Activated T-cell treated with anti-CD3 and anti-CD28 coated beads for 4 hours (primary cell): Measurements from ENCODE around the gene SLBP.
A peak's percentile ranks its signal among the peaks of the same experiment; 100 is the strongest.
"Not testable (repeated sequence)": the region's sequence is repeated elsewhere in the genome, so short reads cannot be mapped to it uniquely, and the experiment has no call there.

Experiments used
- DNase-seq: peaks from one replicate; pipeline ENCODE4 v3.0.0-alpha.2; 2020

The SLBP gene

DNA sequence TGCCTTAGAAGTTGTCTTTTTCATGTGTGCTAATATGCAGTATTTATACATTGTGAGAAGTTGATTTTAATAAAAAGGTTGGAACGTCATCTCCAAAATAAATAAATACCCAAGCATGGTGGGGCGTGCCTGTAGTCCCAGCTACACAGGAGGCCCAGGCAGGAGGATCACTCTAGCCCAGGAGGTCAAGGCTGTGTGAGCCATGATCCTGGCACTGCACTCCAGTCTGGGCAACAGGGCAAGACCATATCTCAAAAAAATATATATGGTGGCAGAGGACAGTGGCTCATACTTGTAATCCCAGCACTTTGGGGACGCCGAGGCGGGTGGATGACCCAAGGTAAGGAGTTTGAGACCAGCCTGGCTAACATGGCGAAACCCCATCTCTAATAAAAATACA lies 6.4 kb downstream of the SLBP start:
- no peak for DNase-seq

DNA sequence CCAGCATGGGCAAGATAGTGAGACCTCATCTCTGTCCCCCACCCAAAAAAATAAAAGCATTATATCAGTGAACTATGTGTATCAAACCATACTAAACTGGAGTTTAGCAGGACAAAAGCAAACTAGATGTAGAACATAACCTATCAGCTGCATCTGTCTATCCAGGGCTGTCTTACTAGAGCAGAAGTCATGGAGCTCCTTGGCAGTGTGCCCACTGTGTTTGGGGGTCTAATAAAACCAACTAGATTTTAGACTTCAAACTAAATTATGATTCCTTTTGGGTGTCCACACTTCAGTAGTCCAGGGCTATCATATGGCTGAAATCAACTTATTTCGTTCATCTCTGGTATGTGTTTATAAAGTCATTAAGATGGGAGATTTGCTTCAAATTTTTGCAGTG lies 8.3 kb downstream of the SLBP start:
- DNase-seq: no peak

GRCh38 chr4:1701671-1702070 lies 10.4 kb downstream of the SLBP start:
- DNase-seq: not testable (repeated sequence)

DNA sequence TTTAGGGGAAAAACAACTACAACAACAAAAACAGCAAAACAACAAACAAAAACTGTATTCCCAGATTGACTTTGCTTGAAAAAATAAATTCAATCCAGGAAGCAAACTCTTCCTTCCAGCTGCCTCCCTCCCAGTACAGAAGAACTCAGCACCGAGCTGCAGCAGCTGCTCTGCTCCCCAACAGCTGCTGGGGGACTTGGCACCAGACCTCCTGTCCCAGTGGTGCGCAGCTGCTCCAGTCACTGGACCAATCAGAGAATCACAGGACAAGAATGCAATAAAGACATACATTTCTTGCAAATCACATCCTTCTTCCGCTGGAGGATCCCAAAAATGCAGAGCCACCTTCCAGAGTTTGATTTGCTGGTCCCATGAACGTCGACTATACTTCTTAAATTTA lies 16.2 kb downstream of the SLBP start:
- DNase-seq: no peak

- DNase-seq: peak; percentile 68
Measured at GRCh38 chr4:1693131-1693896, 18.8 kb downstream of the SLBP start.

DNA sequence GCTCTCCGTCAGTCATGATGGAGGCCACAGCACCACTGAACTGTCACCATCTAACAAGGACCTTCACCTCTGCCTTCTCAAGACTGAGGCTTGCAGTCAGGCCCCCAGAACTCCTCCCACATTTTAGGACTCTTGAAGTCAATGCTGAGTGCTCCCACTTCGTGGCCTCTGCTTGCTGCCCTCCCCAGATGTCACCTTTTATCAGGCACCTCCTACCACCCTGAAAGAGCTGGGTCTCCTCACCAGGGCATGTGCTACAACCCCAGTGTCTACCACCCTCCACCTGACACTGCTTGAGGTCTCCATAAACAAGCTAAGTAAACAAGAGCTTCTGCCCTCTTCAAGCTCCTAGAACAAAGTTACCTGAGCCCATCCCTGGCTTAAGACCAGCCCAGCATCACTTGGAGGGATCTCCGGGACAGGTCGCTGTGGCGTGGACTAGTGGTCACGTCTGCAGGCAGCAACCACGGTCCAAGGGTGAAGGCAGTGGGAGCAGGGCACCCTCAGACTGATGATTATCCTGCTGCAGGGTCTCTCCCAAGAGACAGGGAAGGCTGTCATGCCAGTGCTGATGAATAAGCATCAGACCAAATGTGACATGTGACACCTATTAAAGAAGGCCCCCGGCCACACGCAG lies 20.3 kb downstream of the SLBP start:
- no peak for DNase-seq

DNA sequence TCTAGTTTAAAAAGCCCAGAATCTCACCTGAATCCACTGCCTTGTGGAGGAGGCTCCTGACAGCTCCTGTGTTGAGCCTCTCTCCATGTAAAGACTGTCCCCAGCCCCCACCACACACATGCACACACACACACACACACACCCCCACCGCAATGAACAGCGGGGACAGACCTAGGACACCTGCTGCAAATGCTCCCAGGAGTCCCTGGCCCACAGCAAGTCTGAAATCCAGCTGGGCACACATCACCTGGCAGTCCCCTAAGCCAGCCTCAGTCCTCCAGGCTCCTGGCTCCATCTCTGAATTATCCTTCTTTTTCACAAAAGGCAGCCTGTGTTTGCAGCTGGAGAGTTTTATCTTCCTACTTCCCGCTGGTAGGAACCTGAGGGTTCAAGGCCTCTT lies 21.4 kb downstream of the SLBP start:
- no peak for DNase-seq

- no peak for DNase-seq
Measured at GRCh38 chr4:1686440-1687036, 25.6 kb downstream of the SLBP start.

- DNase-seq: no peak
Measured at GRCh38 chr4:1685235-1686150, 26.6 kb downstream of the SLBP start.

GRCh38 chr4:1684506-1685234 lies 27.4 kb downstream of the SLBP start:
- peak; percentile 93 for DNase-seq

- DNase-seq: peak; percentile 27
Measured at GRCh38 chr4:1683736-1684505, 28.2 kb downstream of the SLBP start, which contains the start of gene FAM53A. FAM53A (minus strand) TSS chr4:1684313; CDS start chr4:1668741, 15,572 bp downstream.

GRCh38 chr4:1683261-1683735 lies 28.8 kb downstream of the SLBP start:
- DNase-seq: no peak

DNA sequence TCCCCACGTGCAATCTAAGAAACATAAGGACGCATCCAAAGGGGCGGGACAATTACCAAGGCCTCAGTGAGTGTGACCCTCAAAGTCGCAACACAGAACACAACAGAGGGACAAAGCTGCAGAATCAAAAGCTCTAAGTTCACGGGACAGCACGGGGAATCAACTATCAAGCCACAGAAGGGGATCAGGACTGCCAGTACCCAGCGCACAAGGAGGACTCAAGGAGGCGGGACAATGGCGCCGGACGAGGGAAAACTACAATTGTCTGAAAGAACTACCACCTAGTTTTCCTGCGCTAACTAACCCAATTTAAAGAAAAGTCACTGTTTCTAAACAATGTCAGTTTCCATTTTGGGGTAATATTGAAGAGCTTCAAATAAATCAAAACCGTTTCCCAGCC lies 29.3 kb downstream of the SLBP start:
- no peak for DNase-seq

- DNase-seq: no peak
Measured at GRCh38 chr4:1678244-1678643, 33.9 kb downstream of the SLBP start.

GRCh38 chr4:1676605-1677525 lies 35.3 kb downstream of the SLBP start:
- no peak for DNase-seq

DNA sequence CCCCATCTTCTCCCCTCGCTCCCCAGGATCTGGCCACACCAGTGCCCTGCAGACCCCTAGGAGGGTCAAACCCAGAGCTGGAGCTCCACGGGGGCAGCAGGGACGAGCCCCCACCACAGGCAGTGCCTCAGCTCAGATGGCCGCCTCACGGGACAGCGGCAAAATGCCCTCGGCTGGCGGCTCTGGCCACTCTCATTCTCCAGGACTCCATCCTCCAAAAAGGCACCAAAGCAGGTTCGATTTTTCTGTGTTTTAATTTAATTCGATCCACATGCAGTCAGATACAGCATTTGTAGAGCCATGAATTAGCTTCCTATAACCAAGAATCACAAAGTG lies 36.3 kb downstream of the SLBP start:
- no peak for DNase-seq

GRCh38 chr4:1675136-1675801 lies 36.9 kb downstream of the SLBP start:
- DNase-seq: no peak

DNA sequence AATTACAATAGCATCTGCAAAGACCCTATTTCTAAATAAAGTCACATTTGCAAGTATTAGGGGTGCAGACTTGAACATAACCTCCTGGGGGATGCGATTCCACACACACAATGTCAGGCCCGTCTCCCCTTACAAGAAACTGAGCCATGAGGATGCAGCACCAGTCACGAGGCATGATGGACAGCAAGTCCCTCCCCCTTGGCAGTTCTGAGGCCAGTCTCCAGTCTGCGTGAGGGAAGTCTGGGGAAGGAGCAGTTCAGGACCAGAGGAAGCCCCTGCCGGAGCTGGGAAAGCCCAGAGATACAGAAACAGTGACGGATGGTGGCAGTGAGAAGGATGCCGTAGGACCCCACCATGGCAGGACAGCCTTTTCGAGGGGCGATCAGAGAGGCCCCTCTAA lies 37.4 kb downstream of the SLBP start:
- no peak for DNase-seq

- DNase-seq: no peak
Measured at GRCh38 chr4:1673671-1674070, 38.4 kb downstream of the SLBP start.

GRCh38 chr4:1671011-1671410 lies 41.1 kb downstream of the SLBP start:
- DNase-seq: not testable (repeated sequence)
